MM.1S (cell line): ENCODE results near the gene ERCC2.

Experiments used
- EZH2 ChIP-seq: fragments of 300-600 bp; sonication (generic); optimal IDR thresholded peaks from 2 replicates; pipeline ENCODE3; 2017; ENCODE audit warnings: low read depth, mild to moderate bottlenecking, antibody characterized with exemption, low read length, mixed read lengths
- EZH2phosphoT487 ChIP-seq: fragments of 300-600 bp; sonication (generic); IDR thresholded peaks from 2 replicates; pipeline ENCODE4 v1.6.1; 2018; ENCODE audit warnings: antibody characterized with exemption, low read length
- TF ChIP-seq, protein P1 (sequence below): fragments of 300-600 bp; sonication (generic); IDR thresholded peaks from 2 replicates; pipeline ENCODE4 v1.5.1; 2016; ENCODE audit warnings: antibody characterized with exemption, low read length, mixed read lengths

DNA sequence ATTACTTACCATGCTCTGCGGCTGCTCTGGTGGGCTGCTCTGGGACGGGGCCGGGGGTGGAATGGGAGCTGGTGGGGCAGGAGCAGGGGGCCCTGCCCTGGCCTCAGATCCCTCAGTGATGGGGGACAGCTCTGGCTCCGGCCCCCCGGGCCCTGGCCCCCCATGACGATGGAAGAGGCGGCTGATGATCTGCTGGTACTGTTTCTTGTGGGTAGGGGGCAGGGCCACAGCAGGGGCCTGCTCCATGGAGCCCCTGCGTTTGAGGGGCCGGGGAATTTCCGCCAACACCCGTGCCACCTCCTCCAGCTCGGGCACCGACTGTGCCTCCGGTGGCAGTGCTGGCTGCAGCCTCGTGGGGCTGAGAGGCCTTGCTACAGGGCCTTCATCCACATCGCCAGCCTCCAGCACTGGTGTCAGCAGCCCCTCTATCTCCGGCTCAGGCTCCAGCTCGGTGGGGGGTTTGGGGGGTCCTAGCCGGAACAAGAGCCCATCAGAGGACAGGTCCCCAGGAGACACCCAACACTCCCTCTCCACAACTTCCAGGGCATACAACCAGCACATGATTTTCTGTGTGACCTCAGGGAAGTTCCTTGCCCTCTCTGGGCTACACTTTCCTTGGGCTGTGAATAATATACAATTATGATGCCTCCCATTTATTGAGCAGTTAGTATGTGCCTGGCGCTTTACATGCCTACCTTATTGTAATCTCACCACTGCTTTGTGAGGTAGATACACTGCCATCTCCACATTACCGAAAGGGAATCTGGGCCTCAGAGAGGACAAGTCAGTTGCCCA, 21.7 kb upstream of the ERCC2 start:
- TF ChIP-seq, protein P1, sequence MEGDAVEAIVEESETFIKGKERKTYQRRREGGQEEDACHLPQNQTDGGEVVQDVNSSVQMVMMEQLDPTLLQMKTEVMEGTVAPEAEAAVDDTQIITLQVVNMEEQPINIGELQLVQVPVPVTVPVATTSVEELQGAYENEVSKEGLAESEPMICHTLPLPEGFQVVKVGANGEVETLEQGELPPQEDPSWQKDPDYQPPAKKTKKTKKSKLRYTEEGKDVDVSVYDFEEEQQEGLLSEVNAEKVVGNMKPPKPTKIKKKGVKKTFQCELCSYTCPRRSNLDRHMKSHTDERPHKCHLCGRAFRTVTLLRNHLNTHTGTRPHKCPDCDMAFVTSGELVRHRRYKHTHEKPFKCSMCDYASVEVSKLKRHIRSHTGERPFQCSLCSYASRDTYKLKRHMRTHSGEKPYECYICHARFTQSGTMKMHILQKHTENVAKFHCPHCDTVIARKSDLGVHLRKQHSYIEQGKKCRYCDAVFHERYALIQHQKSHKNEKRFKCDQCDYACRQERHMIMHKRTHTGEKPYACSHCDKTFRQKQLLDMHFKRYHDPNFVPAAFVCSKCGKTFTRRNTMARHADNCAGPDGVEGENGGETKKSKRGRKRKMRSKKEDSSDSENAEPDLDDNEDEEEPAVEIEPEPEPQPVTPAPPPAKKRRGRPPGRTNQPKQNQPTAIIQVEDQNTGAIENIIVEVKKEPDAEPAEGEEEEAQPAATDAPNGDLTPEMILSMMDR, result no peak
- TF ChIP-seq EZH2phosphoT487 (no peak), EZH2 (no peak)
